Measurements from ENCODE around the gene SURF6.

Gene SURF6

DNA sequence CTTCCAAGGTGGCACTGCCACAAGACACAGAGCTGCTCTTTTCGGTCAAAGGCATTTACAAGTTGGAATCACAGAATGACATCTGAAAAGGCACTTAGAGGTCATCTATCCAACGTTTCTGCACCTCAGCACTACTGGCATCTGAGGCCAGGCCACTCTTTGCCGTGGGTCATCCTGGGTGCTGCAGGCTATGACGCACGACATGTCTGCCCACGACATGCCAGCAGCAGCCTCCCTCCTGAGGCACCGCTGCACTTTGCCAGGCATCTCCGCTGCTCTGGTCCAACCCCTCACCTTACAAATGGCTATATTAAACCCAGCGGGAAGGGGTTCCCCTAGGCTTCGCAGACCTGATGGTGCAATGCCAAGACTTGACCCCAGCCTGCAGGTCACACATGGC lies 31.8 kb upstream of the SURF6 start:
- DNase-seq, result no peak

DNA sequence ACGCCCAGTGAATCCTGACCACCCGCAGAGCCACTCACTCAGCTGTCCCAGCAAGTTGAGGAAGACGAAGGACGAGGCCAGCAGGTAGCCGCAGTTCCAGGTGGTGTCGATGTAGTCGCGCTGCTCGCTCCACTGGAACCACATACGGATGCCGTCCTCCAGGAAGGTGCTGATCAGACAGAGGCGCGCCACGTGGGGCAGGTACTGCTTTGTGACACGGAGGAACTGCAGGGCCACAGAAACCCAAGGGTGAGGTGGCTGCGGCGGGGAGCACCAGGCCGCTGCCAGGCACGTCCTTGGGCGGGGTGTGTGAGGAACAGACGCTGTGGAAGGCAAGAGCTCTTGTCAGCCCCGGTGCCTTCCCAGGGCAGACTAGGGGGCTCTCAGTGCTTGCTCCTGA lies 31.2 kb upstream of the SURF6 start:
- DNase-seq, result no peak

GRCh38 chr9:133366435-133366834 lies 30.4 kb upstream of the SURF6 start:
- no peak for DNase-seq

- DNase-seq, result no peak
These were observed 26.5 kb upstream of the SURF6 start for GRCh38 chr9:133362359-133363044.

- no peak for DNase-seq
These were observed 25.6 kb upstream of the SURF6 start for GRCh38 chr9:133361507-133362092.

DNA sequence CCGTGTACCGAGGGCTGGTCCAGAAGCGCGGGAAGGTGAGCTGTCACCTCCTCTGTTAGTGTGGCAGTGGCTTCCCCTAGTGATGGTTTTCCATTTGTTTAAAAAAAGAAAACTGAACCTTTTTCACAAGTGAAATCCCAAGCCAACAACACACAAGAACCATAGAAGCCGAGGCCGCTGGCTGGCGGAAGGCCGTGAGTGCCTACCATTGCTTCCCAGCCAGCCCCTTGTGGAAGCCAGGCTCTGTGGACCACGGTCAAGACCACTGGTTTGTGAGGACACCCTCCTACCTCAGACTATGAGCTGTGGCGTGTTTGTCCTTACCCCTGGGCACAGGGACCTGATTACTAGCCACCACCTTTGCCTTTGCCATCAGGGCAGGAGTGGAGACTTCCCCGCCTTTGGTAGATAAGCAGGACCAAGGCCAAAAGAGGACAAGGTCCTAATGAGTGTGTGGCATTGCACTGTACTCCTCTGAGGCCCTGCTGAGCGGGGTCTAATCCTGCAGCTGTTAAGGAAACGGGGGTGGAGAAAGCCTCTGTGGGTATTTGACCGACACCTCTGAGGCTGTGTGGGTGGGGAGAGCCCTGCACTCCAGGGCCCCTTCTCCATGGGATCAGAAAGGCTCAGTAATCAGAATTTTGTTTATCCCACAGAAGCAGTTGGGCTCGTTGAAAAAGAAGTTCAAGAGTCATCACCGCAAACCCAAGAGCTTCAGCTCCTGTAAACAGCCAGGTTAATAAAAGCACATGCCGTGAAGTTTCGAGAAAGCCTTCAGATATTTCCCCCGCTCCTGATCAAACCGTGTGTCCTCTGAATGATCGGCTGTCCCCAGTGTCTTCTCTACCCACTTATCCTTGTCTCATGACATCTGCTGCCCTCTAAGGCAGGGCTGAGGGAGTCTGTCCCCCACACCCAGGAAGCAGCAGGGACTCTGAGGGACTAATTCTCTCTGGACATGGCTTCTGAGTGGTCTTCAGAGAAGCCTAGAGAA lies 24.7 kb upstream of the SURF6 start:
- DNase-seq, result no peak

DNA sequence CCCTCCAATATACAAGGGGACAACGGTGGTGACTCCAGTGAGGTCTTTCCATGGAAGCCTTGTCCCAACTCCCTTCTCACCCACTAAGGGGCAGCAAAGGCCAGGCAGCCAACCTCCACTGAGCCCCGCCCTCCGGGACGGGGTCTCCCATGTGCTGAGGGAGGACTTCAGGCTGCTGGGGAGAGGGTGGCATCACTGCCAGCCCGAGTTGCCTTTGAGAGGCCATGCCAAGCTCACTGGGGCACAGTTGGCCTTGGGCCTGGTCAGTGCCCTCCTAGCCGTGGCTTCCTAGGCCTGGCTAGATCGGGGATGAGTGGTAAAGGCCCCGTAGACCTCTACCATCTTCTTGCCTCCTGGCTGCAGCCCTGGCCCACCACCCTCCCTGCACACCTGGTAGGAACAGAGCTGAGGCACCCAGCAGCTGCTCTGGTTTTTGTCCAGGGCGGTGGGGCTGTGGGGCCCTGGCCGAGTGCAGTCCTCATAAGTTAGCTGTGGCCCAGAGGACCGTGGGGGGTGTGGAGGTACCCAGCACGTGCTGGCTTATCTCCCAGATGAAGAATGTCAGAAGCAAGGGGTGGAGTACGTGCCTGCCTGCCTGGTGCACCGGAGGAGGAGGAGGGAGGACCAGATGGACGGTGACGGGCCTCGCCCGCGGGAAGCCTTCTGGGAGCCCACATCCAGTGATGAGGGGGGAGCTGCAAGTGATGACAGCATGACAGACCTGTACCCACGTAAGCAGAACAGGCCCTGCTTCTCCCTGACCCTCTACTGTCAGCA lies 23.6 kb upstream of the SURF6 start:
- no peak for DNase-seq

DNA sequence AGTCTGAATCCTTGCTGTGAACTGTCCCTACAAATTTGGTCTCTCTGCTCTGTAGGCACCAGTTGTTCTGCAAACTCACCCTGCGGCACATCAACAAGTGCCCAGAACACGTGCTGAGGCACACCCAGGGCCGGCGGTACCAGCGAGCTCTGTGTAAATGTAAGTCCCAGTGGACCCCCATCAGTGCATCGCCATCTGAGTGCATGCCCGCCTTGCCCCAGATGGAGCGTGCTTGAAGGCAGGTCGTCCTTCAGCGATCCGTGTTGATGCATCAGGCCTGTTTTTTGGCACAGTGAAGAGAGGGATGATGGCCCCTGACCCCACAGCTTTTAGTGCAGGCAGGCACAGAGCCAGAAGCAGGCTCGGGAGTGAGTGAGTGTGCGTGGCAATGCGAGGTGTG lies 21.7 kb upstream of the SURF6 start:
- no peak for DNase-seq

- DNase-seq, result peak; percentile 96
These were observed 20.6 kb upstream of the SURF6 start, which contains the start of the genes SURF1 and SURF2 for GRCh38 chr9:133356391-133357091. Gene SURF1 (minus strand): TSS chr9:133356487. CDS start chr9:133356453, 34 bp downstream. Gene SURF2 (plus strand): TSS chr9:133356550. CDS start chr9:133356593, 43 bp downstream.

- DNase-seq, result no peak
These were observed 19.9 kb upstream of the SURF6 start for GRCh38 chr9:133355881-133356357.

GRCh38 chr9:133354766-133355165 lies 18.8 kb upstream of the SURF6 start:
- DNase-seq, result no peak

DNA sequence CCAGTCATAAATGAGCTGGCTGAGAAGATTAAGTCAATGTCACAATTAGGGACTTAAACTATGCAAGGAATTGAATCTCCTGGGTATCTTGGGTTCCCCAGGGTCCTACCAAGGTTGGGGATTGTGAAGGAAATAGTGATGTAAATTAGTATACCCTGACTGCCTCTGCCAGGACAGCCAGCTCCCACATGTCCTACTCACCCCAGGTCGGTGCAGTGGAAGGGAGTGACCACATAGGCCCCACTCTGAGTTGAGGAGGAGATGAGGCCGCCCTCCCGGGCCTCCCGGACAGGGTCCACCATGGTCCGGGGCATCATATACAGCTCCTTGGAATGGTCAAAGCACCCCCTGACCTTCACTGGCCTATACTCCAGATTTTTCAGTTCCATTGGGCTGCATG lies 17.6 kb upstream of the SURF6 start:
- no peak for DNase-seq

DNA sequence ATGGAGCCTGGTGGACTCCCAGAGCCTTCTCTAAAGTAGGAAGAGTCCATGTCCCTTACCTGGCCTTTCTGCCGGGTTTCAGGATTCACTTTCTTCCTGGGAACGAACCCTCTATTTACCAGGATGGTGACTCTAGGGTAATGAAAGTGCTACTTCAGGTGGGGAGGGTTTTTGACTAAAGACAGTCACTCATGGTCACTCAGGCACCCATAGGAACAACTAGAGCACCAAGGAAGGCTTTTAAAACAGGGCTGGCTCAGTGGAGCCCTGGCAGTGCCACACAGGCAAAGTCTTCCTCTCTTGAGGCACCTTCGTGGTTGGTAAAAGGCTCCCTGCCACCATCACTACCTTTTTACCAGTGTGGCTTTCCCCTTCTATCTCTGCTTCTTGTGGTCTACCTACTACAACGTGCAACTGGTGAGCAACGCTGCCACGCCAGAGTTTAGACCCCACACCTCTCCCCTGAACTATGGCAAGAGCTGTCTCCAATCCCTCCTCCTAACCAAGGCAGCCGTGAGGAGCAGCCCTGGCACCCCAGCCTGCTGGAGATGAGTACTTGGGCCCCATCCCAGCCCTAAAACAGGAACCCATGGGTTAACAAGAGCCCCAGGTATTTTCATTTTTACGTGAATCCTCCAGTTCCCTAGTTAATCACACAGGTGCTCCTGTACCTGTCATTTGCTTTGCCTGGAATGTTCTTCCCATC lies 16.8 kb upstream of the SURF6 start:
- DNase-seq, result no peak

DNA sequence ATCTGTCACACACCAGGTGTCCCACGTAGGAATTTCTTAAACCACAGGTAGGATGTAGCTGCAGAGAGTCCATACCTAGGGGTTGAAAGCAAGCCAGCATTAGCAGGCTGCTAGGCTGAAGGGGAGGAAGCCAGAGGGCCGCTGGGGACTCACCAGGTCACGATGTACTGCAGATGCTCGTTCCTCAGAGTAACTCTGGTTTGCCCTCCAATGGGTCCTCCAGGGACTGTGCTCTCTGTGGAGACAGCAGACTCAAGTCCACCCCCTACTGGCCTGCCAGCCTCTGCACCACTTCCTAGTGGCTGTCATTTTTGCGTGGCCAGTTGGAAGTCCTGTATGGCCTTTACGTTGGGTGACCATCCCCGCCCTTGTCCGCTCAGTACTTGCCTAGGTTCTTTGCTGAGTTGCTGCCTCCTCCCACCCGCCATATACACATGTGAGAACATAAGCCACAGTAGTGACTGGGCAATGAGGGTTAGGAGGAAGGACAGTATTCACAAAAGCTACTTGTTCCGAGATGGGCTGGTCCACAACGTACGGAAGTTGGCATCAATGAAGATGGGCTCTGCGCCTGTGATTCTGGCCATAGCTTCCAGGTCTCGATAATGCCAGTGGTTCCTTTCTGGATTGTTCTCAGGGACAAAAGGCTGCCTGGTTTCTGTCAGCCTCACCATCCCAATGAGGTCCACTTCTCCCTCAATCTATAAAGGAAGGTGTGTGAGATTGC lies 16.1 kb upstream of the SURF6 start:
- peak; percentile 68 for DNase-seq

DNA sequence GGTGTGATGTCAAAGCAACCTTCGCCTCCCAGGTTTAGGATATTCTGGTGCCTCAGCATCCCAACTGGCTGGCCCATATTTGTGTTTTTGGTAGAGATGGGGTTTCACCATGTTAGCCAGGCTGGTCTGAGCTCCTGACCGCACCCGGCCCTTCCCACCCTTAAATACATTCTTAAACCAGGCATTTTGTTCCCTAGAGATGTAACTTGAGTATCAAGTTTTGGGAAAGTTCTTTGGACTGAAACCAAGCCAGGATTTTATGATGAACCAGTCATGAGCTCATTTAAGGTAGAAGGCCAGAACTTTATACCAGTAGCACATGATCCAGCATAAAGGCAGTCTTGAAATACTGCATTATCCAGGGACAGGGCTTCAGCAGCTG lies 15.5 kb upstream of the SURF6 start:
- no peak for DNase-seq

DNA sequence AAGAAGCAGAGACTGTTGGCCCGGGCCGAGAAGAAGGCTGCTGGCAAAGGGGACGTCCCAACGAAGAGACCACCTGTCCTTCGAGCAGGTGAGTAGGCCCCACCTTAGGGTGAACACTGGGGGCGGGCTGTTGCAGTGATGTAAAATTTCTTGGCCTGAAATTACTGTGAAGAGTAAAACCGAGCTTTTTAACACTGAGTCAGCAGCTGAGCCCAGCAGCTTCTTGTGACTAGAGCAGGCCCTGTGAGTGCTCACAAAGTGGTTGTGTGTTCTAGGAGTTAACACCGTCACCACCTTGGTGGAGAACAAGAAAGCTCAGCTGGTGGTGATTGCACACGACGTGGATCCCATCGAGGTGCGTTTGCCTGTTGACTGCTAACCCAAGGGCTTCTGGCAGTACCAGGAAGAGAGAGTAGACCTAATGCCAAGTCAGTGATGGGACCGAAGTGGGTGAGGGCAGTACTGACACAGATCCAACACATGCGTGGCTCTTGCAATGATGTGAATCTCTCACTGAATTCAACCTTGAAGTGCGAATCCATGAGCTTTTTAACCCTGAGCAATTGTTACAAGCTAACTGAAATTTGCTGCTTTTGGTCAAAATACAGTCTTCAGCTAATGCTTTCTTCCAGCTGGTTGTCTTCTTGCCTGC lies 14.1 kb upstream of the SURF6 start:
- peak; percentile 52 for DNase-seq

DNA sequence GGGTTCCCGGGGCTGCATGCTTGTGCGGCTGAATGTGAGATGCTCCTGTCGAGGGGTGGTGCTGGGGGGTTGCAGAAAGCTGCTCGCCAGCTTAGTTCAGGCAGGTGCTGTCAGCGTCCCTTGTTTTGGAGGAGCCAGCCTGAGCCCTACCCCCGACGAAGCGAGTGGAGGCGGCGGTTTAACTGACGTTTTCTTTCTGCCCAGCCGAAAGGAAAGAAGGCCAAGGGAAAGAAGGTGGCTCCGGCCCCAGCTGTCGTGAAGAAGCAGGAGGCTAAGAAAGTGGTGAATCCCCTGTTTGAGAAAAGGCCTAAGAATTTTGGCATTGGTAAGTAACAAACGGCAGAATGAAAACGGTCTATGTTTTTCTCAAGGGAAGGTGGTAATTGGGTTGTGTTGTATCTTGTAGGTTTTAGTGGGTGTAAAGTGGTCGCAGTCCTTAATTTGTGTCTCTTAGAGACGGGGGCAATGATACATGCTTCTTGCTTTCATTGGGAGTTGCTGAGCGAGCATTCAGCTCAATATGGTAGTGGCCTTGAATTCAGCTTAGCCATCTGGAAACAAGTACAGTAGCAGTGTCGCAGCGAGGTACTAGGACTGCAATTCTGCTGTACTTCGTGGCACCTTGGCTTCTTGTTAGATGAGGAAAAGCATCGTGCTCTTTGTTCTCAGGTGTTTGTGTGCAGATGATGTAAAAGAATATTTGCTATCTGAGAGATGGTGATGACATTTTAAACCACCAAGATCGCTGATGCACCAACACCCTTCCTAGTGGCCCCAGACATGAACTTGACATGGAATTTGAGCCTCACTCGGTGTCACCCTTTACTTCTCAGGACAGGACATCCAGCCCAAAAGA lies 13.0 kb upstream of the SURF6 start:
- DNase-seq, result no peak

DNA sequence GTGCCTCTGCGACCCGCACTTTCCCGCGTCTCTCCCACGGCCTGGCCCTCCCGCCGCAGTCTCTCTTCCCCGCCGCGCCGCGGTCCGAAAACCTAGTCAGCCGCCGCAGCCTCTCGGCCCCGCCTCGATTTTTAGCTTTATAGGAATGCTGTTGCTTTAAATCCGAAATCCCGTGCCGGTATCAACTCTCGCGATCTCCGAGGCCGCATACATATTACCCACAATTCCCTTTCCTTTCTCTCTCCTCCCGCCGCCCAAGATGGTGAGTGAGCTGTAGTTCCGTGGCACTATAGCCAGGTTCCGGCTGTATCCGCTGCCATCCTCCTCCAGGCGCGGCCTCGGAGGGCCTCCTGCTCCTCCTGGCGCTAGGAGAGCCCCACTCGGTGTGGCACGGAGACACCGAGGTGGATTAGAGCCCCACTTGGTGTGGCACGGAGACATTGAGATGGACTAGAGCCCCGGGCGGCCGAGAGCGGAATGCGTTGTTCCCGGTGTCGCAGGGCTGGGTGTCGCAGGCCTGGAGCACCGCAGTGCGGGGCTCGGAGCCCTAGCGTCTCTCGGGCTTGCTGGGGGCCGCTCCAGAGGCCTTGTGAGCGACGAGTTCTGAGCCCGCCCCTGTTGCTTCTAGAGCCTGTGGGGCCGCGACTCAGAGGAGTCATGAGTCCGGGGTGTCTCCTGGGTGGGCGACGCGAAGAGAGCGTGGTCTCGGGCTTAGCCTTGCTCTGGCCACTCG lies 12.2 kb upstream of the SURF6 start, which contains the start of the genes MED22 and RPL7A:
Gene MED22 (minus strand): TSS at position 147 of the 733 bp plus-strand sequence. CDS start 1,469 bp downstream, outside the sequence.
Gene RPL7A (plus strand): TSS at position 234 of the 733 bp plus-strand sequence. CDS start 26 bp downstream, at position 260.
- DNase-seq, result peak; percentile 94
